Measurements from ENCODE around the gene ZSCAN5A. TPM values are rescaled to one million over a fixed set of nuclear protein-coding genes. Genes with fewer than 3 reads are reported as not detected.

ZSCAN5A gene
- total and polyA plus RNA-seq, 10 of the 15 experiments (the other 5 are each of a cell fraction or from before 2014, with no cell fraction given) = 5.5 to 12.0 (median 8.7) TPM

DNA sequence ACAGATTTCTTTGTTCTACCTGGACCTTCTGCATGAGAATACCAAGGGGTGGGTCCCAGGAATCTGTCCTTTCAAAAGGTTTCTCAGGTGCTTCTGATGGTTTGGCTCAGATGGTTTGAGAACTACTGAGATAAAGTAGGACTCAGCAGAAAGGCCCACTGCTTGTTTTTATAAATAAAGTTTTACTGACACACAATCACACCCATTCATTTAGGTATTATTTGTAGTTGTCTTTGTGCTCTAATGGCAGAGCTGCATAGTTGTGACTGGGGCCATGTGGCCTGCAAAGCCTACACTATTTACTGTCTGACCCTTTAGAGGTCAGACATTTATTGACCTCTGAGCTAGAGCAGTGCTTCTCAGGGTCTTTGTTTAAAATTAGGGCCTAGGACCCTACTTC lies 24.5 kb downstream of the ZSCAN5A start:
- RAD21 ChIA-PET (ENCODE audit: unreplicated experiment) = no interaction called here
- Histone ChIP-seq H3K9me3 (replicated peaks; ENCODE audit: control insufficient read depth, insufficient read depth, low read length) (no peaks in the 10 kb centered on the region), H3K4me3 (no peak overlapping the region), H3K27me3 (replicated peaks in 1 of 2; ENCODE audit: control insufficient read depth in 2 of 2, insufficient read depth in 2 of 2, low read length in 1 of 2) (no peaks in the 10 kb centered on the region), H3K27ac (ENCODE audit: control insufficient read depth, insufficient read depth) (no peak overlapping the region), H3K4me1 (ENCODE audit: control insufficient read depth, insufficient read depth, low read length) (no peaks in the 10 kb centered on the region), H3K9ac (ENCODE audit: control insufficient read depth, insufficient read depth, low read length) (no peak overlapping the region), H2AFZ (ENCODE audit: control insufficient read depth, low read depth, low read length) (no peak overlapping the region), H3K36me3 (ENCODE audit: control insufficient read depth in 2 of 2, insufficient read depth in 2 of 2, low read length in 1 of 2) (peaks cover 0 to 5% of the 10 kb centered on the region in 2 experiments; a peak in 1 of 4 replicates), H4K20me1 (ENCODE audit: control insufficient read depth, insufficient read depth) (no peaks in the 10 kb centered on the region), H3K79me2 (ENCODE audit: control insufficient read depth, insufficient read depth, low read length) (no peaks in the 10 kb centered on the region), H3K4me2 (ENCODE audit: control insufficient read depth, insufficient read depth) (no peak overlapping the region)
- DNase-seq (ENCODE audit: low read depth, low spot score) (no peak), FAIRE-seq (no peak), ATAC-seq (no peak)
- in situ Hi-C loops (cut with MboI) = no loop called here
- no TSS peak for BruUV-seq (replicated peaks)
- POLR2A ChIA-PET = no interaction called here
- SMC1A ChIA-PET (ENCODE audit: uncharacterized antibody, unreplicated experiment) = no interaction called here
- intact Hi-C loops (cut with micrococcal nuclease; ENCODE audit: unreplicated experiment) = no loop called here
- CTCF ChIA-PET = interaction anchor here (1.0 to 1.6 kb wide), 2 partner anchors 24 to 43 kb away, joined by 3 to 4 read pairs; partner anchors contain the start of gene ZSCAN5A
- TF ChIP-seq NR2F1 (conservative IDR thresholded peaks at IDR 0.05) (no peak), POLR2A (IDR thresholded peaks at IDR 0.05; ENCODE audit: low read depth, low read length) (no peak), IKZF1 (conservative IDR thresholded peaks at IDR 0.05) (no peak), SMAD5 (IDR thresholded peaks at IDR 0.05; ENCODE audit: low read depth) (no peak), ATF7 (IDR thresholded peaks at IDR 0.05; ENCODE audit: low read depth) (no peak), NFYA (IDR thresholded peaks at IDR 0.05; ENCODE audit: borderline replicate concordance, low read depth, low read length) (no peak), BMI1 (IDR thresholded peaks at IDR 0.05; ENCODE audit: borderline replicate concordance) (no peak), ZBED1 (IDR thresholded peaks at IDR 0.05; ENCODE audit: borderline replicate concordance) (no peak), PKNOX1 (IDR thresholded peaks at IDR 0.05) (no peak), ZNF24 (IDR thresholded peaks at IDR 0.05) (no peak), TCF7 (IDR thresholded peaks at IDR 0.05; ENCODE audit: borderline replicate concordance) (no peak), ZNF687 (IDR thresholded peaks at IDR 0.05) (no peak), TAF1 (IDR thresholded peaks at IDR 0.05; ENCODE audit: borderline replicate concordance, low read depth, low read length) (no peak)
- TF ChIP-seq, protein P1, sequence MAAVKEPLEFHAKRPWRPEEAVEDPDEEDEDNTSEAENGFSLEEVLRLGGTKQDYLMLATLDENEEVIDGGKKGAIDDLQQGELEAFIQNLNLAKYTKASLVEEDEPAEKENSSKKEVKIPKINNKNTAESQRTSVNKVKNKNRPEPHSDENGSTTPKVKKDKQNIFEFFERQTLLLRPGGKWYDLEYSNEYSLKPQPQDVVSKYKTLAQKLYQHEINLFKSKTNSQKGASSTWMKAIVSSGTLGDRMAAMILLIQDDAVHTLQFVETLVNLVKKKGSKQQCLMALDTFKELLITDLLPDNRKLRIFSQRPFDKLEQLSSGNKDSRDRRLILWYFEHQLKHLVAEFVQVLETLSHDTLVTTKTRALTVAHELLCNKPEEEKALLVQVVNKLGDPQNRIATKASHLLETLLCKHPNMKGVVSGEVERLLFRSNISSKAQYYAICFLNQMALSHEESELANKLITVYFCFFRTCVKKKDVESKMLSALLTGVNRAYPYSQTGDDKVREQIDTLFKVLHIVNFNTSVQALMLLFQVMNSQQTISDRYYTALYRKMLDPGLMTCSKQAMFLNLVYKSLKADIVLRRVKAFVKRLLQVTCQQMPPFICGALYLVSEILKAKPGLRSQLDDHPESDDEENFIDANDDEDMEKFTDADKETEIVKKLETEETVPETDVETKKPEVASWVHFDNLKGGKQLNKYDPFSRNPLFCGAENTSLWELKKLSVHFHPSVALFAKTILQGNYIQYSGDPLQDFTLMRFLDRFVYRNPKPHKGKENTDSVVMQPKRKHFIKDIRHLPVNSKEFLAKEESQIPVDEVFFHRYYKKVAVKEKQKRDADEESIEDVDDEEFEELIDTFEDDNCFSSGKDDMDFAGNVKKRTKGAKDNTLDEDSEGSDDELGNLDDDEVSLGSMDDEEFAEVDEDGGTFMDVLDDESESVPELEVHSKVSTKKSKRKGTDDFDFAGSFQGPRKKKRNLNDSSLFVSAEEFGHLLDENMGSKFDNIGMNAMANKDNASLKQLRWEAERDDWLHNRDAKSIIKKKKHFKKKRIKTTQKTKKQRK (IDR thresholded peaks at IDR 0.05; ENCODE audit: low read depth, low read length) = no peak
- TF ChIP-seq, protein P2, sequence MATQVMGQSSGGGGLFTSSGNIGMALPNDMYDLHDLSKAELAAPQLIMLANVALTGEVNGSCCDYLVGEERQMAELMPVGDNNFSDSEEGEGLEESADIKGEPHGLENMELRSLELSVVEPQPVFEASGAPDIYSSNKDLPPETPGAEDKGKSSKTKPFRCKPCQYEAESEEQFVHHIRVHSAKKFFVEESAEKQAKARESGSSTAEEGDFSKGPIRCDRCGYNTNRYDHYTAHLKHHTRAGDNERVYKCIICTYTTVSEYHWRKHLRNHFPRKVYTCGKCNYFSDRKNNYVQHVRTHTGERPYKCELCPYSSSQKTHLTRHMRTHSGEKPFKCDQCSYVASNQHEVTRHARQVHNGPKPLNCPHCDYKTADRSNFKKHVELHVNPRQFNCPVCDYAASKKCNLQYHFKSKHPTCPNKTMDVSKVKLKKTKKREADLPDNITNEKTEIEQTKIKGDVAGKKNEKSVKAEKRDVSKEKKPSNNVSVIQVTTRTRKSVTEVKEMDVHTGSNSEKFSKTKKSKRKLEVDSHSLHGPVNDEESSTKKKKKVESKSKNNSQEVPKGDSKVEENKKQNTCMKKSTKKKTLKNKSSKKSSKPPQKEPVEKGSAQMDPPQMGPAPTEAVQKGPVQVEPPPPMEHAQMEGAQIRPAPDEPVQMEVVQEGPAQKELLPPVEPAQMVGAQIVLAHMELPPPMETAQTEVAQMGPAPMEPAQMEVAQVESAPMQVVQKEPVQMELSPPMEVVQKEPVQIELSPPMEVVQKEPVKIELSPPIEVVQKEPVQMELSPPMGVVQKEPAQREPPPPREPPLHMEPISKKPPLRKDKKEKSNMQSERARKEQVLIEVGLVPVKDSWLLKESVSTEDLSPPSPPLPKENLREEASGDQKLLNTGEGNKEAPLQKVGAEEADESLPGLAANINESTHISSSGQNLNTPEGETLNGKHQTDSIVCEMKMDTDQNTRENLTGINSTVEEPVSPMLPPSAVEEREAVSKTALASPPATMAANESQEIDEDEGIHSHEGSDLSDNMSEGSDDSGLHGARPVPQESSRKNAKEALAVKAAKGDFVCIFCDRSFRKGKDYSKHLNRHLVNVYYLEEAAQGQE (IDR thresholded peaks at IDR 0.05; ENCODE audit: low read depth, low read length) = no peak

All from GM12878 (cell line).